ENCODE measurements around the gene PPP2R3A.

- TF ChIP-seq ZFP91 (CRISPR knock-in tag; IDR thresholded peaks at IDR 0.05) = no peak
- no peak for TF ChIP-seq ZNF449 (CRISPR knock-in tag; IDR thresholded peaks at IDR 0.05)
- TF ChIP-seq EP300 (IDR thresholded peaks at IDR 0.05; ENCODE audit: low read length) = no peak
- TF ChIP-seq ZBTB7A (IDR thresholded peaks at IDR 0.05; ENCODE audit: borderline replicate concordance, control insufficient read depth, low read depth, low read length) = no peak
- no peak for TF ChIP-seq BRCA1 (IDR thresholded peaks at IDR 0.05)
- no peak for TF ChIP-seq BRCA1 (CRISPR knock-in tag; IDR thresholded peaks at IDR 0.05)
- no peak for TF ChIP-seq BHLHE40 (IDR thresholded peaks at IDR 0.05; ENCODE audit: low read length)
- TF ChIP-seq MYBL2 (IDR thresholded peaks at IDR 0.05; ENCODE audit: low read depth) = no peak
- no peak for TF ChIP-seq MYBL2 (CRISPR knock-in tag; IDR thresholded peaks at IDR 0.05; ENCODE audit: borderline replicate concordance)
- no peak for TF ChIP-seq DNMT1 (IDR thresholded peaks at IDR 0.05)
- TF ChIP-seq TRIM24 (IDR thresholded peaks at IDR 0.05) = no peak
- no peak for TF ChIP-seq GMEB1 (CRISPR knock-in tag; IDR thresholded peaks at IDR 0.05)
- TF ChIP-seq, protein P1, sequence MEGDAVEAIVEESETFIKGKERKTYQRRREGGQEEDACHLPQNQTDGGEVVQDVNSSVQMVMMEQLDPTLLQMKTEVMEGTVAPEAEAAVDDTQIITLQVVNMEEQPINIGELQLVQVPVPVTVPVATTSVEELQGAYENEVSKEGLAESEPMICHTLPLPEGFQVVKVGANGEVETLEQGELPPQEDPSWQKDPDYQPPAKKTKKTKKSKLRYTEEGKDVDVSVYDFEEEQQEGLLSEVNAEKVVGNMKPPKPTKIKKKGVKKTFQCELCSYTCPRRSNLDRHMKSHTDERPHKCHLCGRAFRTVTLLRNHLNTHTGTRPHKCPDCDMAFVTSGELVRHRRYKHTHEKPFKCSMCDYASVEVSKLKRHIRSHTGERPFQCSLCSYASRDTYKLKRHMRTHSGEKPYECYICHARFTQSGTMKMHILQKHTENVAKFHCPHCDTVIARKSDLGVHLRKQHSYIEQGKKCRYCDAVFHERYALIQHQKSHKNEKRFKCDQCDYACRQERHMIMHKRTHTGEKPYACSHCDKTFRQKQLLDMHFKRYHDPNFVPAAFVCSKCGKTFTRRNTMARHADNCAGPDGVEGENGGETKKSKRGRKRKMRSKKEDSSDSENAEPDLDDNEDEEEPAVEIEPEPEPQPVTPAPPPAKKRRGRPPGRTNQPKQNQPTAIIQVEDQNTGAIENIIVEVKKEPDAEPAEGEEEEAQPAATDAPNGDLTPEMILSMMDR (IDR thresholded peaks at IDR 0.05 in 2 of 3, conservative IDR thresholded peaks at IDR 0.05 in 1 of 3; ENCODE audit: insufficient read depth in 2 of 3, low read depth in 1 of 3, low read length in 3 of 3) = no peak
- no peak for TF ChIP-seq ZNF280B (CRISPR knock-in tag; IDR thresholded peaks at IDR 0.05)
- TF ChIP-seq PHF8 (IDR thresholded peaks at IDR 0.05; ENCODE audit: borderline replicate concordance, low read length) = no peak
Measured at GRCh38 chr3:136186846-136187245, 221.3 kb downstream of the PPP2R3A start.

All from K562 (cell line).